Measurements from ENCODE around the gene PAIP2.

PAIP2 gene

DNA sequence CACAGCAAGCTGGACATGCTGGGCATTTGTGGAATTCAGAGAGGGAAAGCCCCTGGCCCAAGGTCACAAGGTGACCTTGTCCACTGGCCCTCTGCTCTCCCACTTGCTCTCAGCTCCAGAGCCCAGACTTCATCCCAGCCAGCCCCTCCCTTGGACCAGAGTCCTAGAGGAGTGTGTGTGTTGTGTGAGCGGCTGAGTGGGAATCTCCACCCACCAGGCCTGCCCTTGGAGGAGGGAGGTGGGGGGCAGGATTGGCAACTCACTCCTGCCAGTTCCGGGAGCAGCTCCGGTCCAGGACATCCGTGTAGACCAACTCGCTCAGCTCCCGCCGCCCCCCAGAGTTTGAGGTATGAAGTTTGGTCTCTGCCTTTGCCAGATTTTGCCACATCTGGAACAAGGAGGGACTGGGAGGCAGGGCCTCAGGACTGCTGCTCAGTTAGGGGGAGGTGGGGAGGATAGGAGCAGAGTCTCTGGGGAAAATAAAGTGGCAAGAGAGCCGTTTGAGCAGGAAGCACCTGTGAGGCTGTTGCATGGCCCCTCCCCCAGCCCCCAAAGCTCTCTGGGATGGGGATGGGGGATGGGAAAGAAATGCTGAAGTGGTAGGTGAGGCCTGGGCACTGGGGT, 46.7 kb downstream of the PAIP2 start:
- TF ChIP-seq FOXP2 (optimal IDR thresholded peaks at IDR 0.05; ENCODE audit: borderline replicate concordance, extremely low read depth, extremely low read length, insufficient read depth), result no peak
- no peak for TF ChIP-seq POLR2AphosphoS5 (IDR thresholded peaks at IDR 0.05; ENCODE audit: low read depth, low read length)
- no peak for TF ChIP-seq SIN3A (IDR thresholded peaks at IDR 0.05; ENCODE audit: borderline replicate concordance, insufficient read depth, low read length)
- TF ChIP-seq TAF1 (IDR thresholded peaks at IDR 0.05; ENCODE audit: borderline replicate concordance, insufficient read depth, low read length), result no peak
- TF ChIP-seq REST (IDR thresholded peaks at IDR 0.05; ENCODE audit: insufficient read depth in 1 of 2, low read depth in 2 of 2, low read length in 2 of 2), result no peak

- TF ChIP-seq TAF1 (IDR thresholded peaks at IDR 0.05; ENCODE audit: borderline replicate concordance, insufficient read depth, low read length) (no peak), SIN3A (IDR thresholded peaks at IDR 0.05; ENCODE audit: borderline replicate concordance, insufficient read depth, low read length) (no peak), FOXP2 (optimal IDR thresholded peaks at IDR 0.05; ENCODE audit: borderline replicate concordance, extremely low read depth, extremely low read length, insufficient read depth) (no peak), REST (IDR thresholded peaks at IDR 0.05; ENCODE audit: insufficient read depth in 1 of 2, low read depth in 2 of 2, low read length in 2 of 2) (no peak), POLR2AphosphoS5 (IDR thresholded peaks at IDR 0.05; ENCODE audit: low read depth, low read length) (no peak)
Measured at GRCh38 chr5:139389701-139390638, 48.3 kb downstream of the PAIP2 start, which contains the start of gene MZB1. Gene MZB1 (minus strand): TSS chr5:139389913. CDS start chr5:139389856, 57 bp downstream.

DNA sequence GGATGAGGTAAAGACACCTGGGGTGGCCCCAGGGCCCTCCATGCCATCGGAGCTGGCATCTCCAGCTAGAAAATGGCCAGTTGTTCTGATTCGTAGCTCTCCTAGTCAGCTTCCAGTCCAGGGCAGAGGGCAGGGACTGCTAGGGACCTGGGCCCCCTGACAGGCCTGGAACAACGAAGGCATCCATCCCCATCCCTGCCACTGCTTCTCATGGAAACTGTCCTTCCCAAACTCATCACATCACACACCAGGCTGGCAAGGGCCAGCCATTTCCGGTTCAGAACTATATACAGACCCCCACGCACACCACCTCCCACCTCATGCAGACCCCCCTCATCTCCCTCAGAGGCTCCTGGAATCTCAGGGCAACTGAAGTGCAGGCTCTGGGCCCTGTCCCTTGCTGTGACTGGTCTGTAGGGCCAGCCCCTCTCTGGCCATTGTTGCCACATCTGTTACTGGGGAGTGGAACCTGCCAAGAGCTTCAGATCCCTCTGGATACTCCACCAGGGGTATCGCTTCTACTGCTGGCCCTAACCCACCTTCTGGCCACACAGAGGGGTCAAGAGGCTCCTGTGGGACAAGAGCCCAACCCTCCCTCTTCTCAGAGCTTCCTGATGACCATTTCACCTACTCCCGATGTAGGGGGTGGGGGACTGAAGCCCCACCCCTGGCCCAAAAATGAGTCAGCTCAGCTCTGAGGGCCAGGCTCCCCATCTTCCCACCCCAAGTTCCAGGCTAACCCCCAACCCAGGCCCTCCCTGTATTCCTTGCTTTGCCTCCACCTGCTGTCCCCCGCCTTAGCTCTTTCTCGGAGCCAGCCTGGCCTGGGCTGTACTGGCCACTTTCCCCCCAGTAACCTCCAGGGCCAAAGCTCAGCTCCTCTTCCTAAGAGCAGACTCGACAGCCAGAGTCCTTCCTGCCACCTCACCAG, 49.2 kb downstream of the PAIP2 start:
- TF ChIP-seq POLR2AphosphoS5 (IDR thresholded peaks at IDR 0.05; ENCODE audit: low read depth, low read length) (no peak), REST (IDR thresholded peaks at IDR 0.05; ENCODE audit: insufficient read depth in 1 of 2, low read depth in 2 of 2, low read length in 2 of 2) (no peak), SIN3A (IDR thresholded peaks at IDR 0.05; ENCODE audit: borderline replicate concordance, insufficient read depth, low read length) (no peak), TAF1 (IDR thresholded peaks at IDR 0.05; ENCODE audit: borderline replicate concordance, insufficient read depth, low read length) (no peak), FOXP2 (optimal IDR thresholded peaks at IDR 0.05; ENCODE audit: borderline replicate concordance, extremely low read depth, extremely low read length, insufficient read depth) (no peak)

DNA sequence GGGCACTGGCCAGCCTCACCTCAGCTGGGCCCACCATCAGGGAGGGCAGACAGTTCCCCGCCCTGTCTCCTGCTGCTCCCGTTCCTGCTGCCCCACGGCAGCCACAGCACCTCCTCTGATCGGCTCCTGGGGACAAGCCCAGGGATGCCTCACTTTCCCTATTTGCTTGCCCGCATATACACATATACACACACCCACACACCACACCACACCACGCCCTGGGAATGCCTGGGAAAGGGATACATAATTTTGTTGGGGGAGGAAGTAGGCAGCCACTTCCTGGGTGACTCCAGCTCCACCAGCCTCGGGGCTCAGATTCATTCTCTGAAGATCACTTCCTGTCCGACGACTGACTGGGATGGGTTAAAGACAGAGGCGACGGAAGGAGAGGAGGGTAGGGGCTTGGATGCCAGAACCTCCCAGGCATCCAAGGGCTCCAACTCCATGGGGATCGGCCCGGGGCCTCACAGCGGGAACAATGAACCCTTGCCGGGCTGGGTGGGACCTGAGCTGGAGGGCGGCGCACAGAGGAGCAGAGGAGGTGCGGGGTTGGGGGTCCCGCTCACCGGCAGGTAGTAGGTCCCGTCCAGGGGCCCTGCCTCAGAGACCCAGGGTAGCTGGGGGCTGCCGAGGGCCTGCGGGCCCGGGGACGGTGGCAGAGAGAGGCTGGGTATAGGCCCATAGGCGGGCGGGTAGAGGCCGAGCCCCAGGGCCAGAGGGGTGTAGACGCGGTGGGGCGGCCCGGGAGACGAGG, 50.1 kb downstream of the PAIP2 start:
- TF ChIP-seq SIN3A (IDR thresholded peaks at IDR 0.05; ENCODE audit: borderline replicate concordance, insufficient read depth, low read length) (no peak), TAF1 (IDR thresholded peaks at IDR 0.05; ENCODE audit: borderline replicate concordance, insufficient read depth, low read length) (no peak), FOXP2 (optimal IDR thresholded peaks at IDR 0.05; ENCODE audit: borderline replicate concordance, extremely low read depth, extremely low read length, insufficient read depth) (no peak), REST (IDR thresholded peaks at IDR 0.05; ENCODE audit: insufficient read depth in 1 of 2, low read depth in 2 of 2, low read length in 2 of 2) (no peak), POLR2AphosphoS5 (IDR thresholded peaks at IDR 0.05; ENCODE audit: low read depth, low read length) (no peak)
